Retina (tissue), 1 donor: ENCODE data around the gene PPME1.

ENCODE experiments used
- DNase-seq: peaks from one replicate; pipeline ENCODE4 v3.0.0-alpha.2; 2016

PPME1 gene

GRCh38 chr11:74162681-74163467, 8.2 kb upstream of the PPME1 start:
- no peak for DNase-seq

- DNase-seq = no peak
These were observed 2.3 kb upstream of the PPME1 start for GRCh38 chr11:74168838-74169237.

GRCh38 chr11:74169738-74170458, 1.2 kb upstream of the PPME1 start:
- DNase-seq = peak; percentile 10

GRCh38 chr11:74171630-74171968, 510 bp downstream of the PPME1 start:
- no peak for DNase-seq

GRCh38 chr11:74171997-74172396, 908 bp downstream of the PPME1 start:
- no peak for DNase-seq

GRCh38 chr11:74175920-74176319, 4.8 kb downstream of the PPME1 start:
- no peak for DNase-seq

- no peak for DNase-seq
These were observed 8.4 kb downstream of the PPME1 start for GRCh38 chr11:74179234-74180052.

GRCh38 chr11:74182635-74183034, 11.5 kb downstream of the PPME1 start:
- DNase-seq = no peak

GRCh38 chr11:74185285-74185684, 14.2 kb downstream of the PPME1 start:
- no peak for DNase-seq

- DNase-seq = no peak
These were observed 14.6 kb downstream of the PPME1 start for GRCh38 chr11:74185695-74186094.

- DNase-seq = no peak
These were observed 24.7 kb downstream of the PPME1 start for GRCh38 chr11:74195828-74196227.

- no peak for DNase-seq
These were observed 25.8 kb downstream of the PPME1 start for GRCh38 chr11:74196781-74197486.

- DNase-seq = no peak
These were observed 32.9 kb downstream of the PPME1 start for GRCh38 chr11:74203966-74204365.

GRCh38 chr11:74204701-74205100, 33.6 kb downstream of the PPME1 start:
- no peak for DNase-seq

- no peak for DNase-seq
These were observed 34.1 kb downstream of the PPME1 start for GRCh38 chr11:74205181-74205580.

GRCh38 chr11:74206746-74207145, 35.7 kb downstream of the PPME1 start:
- no peak for DNase-seq

GRCh38 chr11:74208507-74208906, 37.4 kb downstream of the PPME1 start:
- DNase-seq = no peak

GRCh38 chr11:74212533-74212932, 41.4 kb downstream of the PPME1 start:
- no peak for DNase-seq

- DNase-seq = no peak
These were observed 49.3 kb downstream of the PPME1 start for GRCh38 chr11:74220376-74220775.

- DNase-seq = no peak
These were observed 50.7 kb downstream of the PPME1 start for GRCh38 chr11:74221816-74222215.

GRCh38 chr11:74225565-74225964, 54.5 kb downstream of the PPME1 start:
- DNase-seq = no peak

- no peak for DNase-seq
These were observed 55.8 kb downstream of the PPME1 start for GRCh38 chr11:74226907-74227306.
